Central memory CD4-positive, alpha-beta T cell (primary cell): ENCODE measurements around the gene CAMK1G.

Experiments used
- DNase-seq: peaks from one replicate; pipeline ENCODE4 v3.0.0; 2022
- total RNA-seq, 3 experiments: gene quantifications; one replicate each; lab custom pipeline; 2026; lab: John Stamatoyannopoulos, UW

CAMK1G gene
- 0 to 0.04 (median 0) reads per million in 3 experiments for total RNA-seq

GRCh38 chr1:209583408-209583807, at the start of gene CAMK1G:
Gene CAMK1G, plus strand, starts transcription at chr1:209583714. Its CDS starts 11,270 bp downstream, at chr1:209594984.
- no peak for DNase-seq

GRCh38 chr1:209534496-209535250, 48.8 kb upstream of the CAMK1G start:
- no peak for DNase-seq

- no peak for DNase-seq
Observed at GRCh38 chr1:209536843-209537242, 46.7 kb upstream of the CAMK1G start.

- DNase-seq = no peak
Observed at GRCh38 chr1:209537336-209538114, 46.0 kb upstream of the CAMK1G start.

- no peak for DNase-seq
Observed at GRCh38 chr1:209539576-209539975, 43.9 kb upstream of the CAMK1G start.

GRCh38 chr1:209542585-209542984, 40.9 kb upstream of the CAMK1G start:
- no peak for DNase-seq

- DNase-seq = no peak
Observed at GRCh38 chr1:209544098-209544497, 39.4 kb upstream of the CAMK1G start.

- DNase-seq = no peak
Observed at GRCh38 chr1:209545423-209545822, 38.1 kb upstream of the CAMK1G start.

- no peak for DNase-seq
Observed at GRCh38 chr1:209546390-209547085, 37.0 kb upstream of the CAMK1G start.

- no peak for DNase-seq
Observed at GRCh38 chr1:209547626-209548025, 35.9 kb upstream of the CAMK1G start.

GRCh38 chr1:209549443-209550205, 33.9 kb upstream of the CAMK1G start:
- no peak for DNase-seq

GRCh38 chr1:209550519-209550918, 33.0 kb upstream of the CAMK1G start:
- DNase-seq = no peak

- no peak for DNase-seq
Observed at GRCh38 chr1:209552406-209553264, 30.9 kb upstream of the CAMK1G start.

GRCh38 chr1:209554761-209555611, 28.5 kb upstream of the CAMK1G start:
- no peak for DNase-seq

GRCh38 chr1:209556162-209556690, 27.3 kb upstream of the CAMK1G start:
- no peak for DNase-seq

GRCh38 chr1:209557221-209557620, 26.3 kb upstream of the CAMK1G start:
- DNase-seq = no peak

GRCh38 chr1:209560529-209560928, 23.0 kb upstream of the CAMK1G start:
- no peak for DNase-seq

GRCh38 chr1:209560952-209561351, 22.6 kb upstream of the CAMK1G start:
- no peak for DNase-seq

GRCh38 chr1:209561532-209561931, 22.0 kb upstream of the CAMK1G start:
- DNase-seq = no peak

- DNase-seq = no peak
Observed at GRCh38 chr1:209564849-209565248, 18.7 kb upstream of the CAMK1G start.
